ENCODE data around the gene SH2D2A.
"Not testable (repeated sequence)": the region's sequence is repeated elsewhere in the genome, so short reads cannot be mapped to it uniquely, and the experiment has no call there.

The SH2D2A gene

GRCh38 chr1:156767101-156767878, 49.4 kb downstream of the SH2D2A start, which contains the start of gene PRCC:
TSS of gene PRCC (plus strand) at chr1:156767535. CDS start at chr1:156767772, 237 bp downstream.
- DNase-seq = peak; percentile 99

DNA sequence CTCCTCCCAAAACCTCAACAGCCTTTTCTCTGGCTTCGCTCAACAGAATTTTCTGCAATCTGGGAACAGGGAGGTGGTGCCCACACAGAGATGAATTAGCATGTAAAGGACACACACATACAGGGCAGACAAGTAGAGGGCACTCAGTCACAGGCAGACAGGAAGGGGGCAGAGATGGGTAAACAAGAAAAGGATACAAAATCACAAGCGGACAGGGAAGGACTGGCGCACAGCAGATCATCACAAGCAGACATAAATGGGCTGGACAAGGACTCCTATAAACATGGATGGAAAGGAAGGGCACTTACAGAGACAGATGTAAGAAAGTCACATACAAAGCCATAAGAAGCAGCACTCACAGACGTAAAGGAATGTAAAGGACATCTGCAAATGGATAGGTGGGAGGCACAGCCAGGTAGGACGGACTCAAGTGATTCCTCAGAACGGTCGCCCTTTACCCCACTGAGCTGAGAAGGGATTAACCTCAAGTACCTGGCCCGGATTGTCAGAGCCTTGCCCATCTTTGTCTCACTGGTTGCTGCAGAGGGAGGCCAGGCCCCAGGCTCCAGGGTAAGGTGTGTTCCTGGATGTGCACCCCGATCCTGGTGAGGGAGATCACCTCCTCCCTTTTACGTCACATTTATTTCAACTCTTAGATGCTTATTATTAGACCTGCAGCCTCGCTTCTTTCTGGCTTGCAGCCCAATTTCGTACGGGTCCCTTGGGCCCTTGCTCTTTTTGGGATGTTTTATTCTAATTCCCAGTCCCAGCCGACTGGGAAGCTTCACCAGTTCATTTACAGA, 50.1 kb downstream of the SH2D2A start:
- no peak for DNase-seq

- no peak for DNase-seq
Observed at GRCh38 chr1:156765666-156766065, 51.0 kb downstream of the SH2D2A start.

GRCh38 chr1:156765136-156765535, 51.5 kb downstream of the SH2D2A start:
- DNase-seq = not testable (repeated sequence)

GRCh38 chr1:156760796-156761104, 55.9 kb downstream of the SH2D2A start:
- DNase-seq = no peak

- no peak for DNase-seq
Observed at GRCh38 chr1:156760092-156760795, 56.4 kb downstream of the SH2D2A start.

DNA sequence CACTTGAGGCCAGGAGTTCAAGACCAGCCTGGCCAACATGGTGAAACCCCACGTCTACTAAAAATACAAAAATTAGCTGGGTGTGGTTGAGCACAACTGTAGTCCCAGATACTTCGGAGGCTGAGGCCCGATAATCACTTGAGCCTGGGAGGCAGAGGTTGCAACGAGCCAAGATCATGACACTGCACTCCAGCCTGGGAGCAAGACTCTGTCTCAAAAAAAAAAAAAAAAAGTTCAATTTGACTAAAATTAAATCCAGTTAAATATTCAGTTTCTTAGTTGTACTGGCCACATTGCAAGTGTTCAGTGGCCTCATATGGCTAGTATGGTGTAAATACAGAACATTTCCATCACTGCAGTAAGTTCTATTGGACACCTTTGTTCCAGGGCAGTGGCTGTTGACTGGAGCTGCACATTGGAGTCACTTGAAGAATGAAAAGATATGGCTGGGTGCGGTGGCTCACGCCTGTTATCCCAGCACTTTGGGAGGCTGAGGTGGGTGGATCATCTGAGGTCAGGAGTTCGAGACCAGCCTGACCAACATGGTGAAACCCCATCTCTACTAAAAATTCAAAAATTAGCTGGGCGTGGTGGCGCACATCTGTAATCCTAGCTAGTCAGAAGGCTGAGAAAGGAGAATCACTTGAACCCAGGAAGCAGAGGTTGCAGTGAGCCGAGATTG, 58.9 kb downstream of the SH2D2A start:
- not testable (repeated sequence) for DNase-seq

- DNase-seq = no peak
Observed at GRCh38 chr1:156756355-156756754, 60.3 kb downstream of the SH2D2A start.

Measured in CD4-positive, alpha-beta T cell treated with Interferon gamma for 1 hour (primary cell).